Measurements from ENCODE around the gene NR2C2AP. TPM values are rescaled to one million over a fixed set of nuclear protein-coding genes. Genes with fewer than 3 reads are reported as not detected.
"Not testable (repeated sequence)": the region's sequence is repeated elsewhere in the genome, so short reads cannot be mapped to it uniquely, and the experiment has no call there.

The NR2C2AP gene
- total RNA-seq, 4 donors from 2014 or later, result 7.9 to 22.9 (median 15.7) TPM

- DNase-seq (ENCODE audit: low spot score) (no peak), ATAC-seq (ENCODE audit: low FRiP score) (no peak)
- no peak for TF ChIP-seq CTCF (IDR thresholded peaks at IDR 0.05)
These were observed 17.1 kb downstream of the NR2C2AP start for GRCh38 chr19:19185853-19186740.

GRCh38 chr19:19181488-19181998, 21.7 kb downstream of the NR2C2AP start:
- ATAC-seq (ENCODE audit: low FRiP score), result no peak

DNA sequence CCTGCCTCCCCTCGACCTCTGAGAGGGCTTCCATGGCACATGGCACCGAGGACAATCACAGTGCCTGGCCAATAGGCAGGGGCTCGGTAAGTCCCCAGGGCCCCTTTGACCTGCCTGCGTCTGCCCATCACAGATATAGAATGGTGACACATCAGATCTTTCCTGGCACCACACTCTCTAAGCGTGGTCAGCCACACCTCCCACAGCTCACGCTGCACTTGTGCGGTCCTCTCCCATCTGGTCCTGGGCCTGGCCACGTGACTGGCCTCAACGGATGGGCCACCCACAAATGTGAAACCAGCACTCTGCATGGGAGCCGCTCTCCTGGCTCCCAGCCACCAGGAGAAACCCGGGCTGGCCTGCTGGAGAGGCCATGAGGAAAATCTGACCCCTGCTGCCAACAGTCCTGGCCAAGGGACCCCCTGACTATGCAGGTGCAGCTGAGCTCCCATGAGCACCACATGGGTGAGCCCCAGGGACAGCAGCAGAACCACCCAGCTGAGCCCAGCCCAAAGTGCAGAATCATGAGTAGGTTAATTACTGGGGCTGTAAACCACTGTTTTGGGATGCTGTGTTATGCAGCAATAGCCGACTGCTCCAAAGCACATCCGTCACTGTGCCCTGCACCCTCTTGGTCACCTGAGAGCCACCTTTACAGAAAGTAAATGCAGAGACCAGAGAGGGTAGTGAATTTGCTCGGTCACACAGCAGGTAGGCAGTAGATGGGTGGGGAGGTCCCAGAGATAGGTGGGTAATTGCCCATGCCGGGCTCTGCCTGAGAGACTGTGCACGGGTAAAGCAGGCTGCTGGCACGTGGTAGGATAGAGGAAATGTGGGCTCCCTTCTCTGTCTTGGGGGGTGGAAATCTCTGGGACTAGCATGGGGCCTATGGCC, 23.4 kb downstream of the NR2C2AP start:
- ATAC-seq (ENCODE audit: low FRiP score) (no peak), DNase-seq (ENCODE audit: low spot score) (no peak)
- no peak for TF ChIP-seq CTCF (IDR thresholded peaks at IDR 0.05)

More at GRCh38 chr19:19181488-19181998, 21.7 kb downstream of the NR2C2AP start:
- no peak for DNase-seq (ENCODE audit: low spot score)
- TF ChIP-seq CTCF (IDR thresholded peaks at IDR 0.05), result no peak

DNA sequence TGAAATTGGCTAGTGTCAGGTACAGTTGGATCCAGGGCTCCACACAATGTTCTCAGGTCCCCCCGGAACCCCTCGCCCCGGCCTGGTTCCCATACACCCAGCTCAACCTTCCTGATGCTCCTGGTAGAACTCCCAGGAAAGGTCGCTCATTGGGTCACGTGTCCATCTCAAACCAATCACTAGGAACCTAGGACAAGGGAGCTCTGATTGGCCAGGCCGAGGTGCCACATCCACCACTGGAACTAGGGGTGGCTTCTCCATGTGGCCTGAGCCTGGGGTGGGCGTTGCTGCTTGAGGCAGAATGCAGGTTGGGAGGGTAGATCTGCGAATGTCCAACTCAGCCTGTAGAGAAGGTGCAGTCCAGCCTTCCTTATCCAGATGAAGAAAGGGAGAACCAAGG, 26.3 kb downstream of the NR2C2AP start:
- TF ChIP-seq CTCF (IDR thresholded peaks at IDR 0.05), result no peak
- DNase-seq (ENCODE audit: low spot score) (no peak), ATAC-seq (ENCODE audit: low FRiP score) (no peak)

GRCh38 chr19:19173243-19173642, 30.0 kb downstream of the NR2C2AP start:
- not testable (repeated sequence) for ATAC-seq (ENCODE audit: low FRiP score); DNase-seq (ENCODE audit: low spot score)

GRCh38 chr19:19171821-19172532, 31.2 kb downstream of the NR2C2AP start:
- TF ChIP-seq CTCF (IDR thresholded peaks at IDR 0.05), result no peak
- DNase-seq (ENCODE audit: low spot score), result no peak
- ATAC-seq (ENCODE audit: low FRiP score), result no peak
